ENCODE results near the gene GRN. TPM values are rescaled to one million over a fixed set of nuclear protein-coding genes. Genes with fewer than 3 reads are reported as not detected.
A peak's percentile ranks its signal among the peaks of the same experiment; 100 is the strongest.

The GRN gene
- total and polyA plus RNA-seq, 9 of the 15 experiments (the other 6 are each of a cell fraction or from before 2014, with no cell fraction given) = 5.4 to 75.3 (median 20.7) TPM

DNA sequence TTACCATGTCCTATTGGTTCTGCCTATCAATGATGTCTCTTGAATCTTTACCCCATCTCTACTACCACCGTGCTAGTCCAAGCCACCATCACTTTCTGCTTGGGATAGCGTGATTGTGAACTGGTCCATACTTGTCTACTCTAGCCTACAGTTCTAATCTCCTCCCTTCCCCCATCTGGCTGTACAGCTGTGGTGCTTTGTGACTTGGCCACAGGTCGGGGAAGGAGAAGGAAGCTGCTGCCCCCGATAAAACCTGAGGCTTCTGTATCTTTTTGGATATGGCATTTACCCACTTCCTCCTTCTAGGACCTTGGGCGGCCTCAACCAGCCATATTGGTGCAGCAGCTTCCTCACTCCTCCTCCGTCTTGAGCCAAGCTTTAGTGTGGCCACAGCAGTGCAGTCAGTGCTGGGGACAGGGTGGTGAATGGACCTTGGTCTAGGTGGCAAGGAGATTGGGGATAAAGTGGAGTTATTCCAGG, 44.7 kb downstream of the GRN start (continued):
- TF ChIP-seq, protein P1, sequence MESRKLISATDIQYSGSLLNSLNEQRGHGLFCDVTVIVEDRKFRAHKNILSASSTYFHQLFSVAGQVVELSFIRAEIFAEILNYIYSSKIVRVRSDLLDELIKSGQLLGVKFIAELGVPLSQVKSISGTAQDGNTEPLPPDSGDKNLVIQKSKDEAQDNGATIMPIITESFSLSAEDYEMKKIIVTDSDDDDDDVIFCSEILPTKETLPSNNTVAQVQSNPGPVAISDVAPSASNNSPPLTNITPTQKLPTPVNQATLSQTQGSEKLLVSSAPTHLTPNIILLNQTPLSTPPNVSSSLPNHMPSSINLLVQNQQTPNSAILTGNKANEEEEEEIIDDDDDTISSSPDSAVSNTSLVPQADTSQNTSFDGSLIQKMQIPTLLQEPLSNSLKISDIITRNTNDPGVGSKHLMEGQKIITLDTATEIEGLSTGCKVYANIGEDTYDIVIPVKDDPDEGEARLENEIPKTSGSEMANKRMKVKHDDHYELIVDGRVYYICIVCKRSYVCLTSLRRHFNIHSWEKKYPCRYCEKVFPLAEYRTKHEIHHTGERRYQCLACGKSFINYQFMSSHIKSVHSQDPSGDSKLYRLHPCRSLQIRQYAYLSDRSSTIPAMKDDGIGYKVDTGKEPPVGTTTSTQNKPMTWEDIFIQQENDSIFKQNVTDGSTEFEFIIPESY (CRISPR knock-in tag; IDR thresholded peaks at IDR 0.05) = peak; percentile 66; the same call in 1 of the 2 replicates
- TF ChIP-seq, protein P2, sequence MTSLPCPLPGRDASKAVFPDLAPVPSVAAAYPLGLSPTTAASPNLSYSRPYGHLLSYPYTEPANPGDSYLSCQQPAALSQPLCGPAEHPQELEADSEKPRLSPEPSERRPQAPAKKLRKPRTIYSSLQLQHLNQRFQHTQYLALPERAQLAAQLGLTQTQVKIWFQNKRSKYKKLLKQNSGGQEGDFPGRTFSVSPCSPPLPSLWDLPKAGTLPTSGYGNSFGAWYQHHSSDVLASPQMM (CRISPR knock-in tag; IDR thresholded peaks at IDR 0.05) = no peak
- peak in 1 of 2 experiments; percentile 81; a peak in 1 of 3 replicates for TF ChIP-seq CBX3 (IDR thresholded peaks at IDR 0.05; ENCODE audit: borderline replicate concordance in 1 of 2, low read length in 2 of 2)
- no peak for TF ChIP-seq NR2C2 (CRISPR knock-in tag; IDR thresholded peaks at IDR 0.05)
- no peak for TF ChIP-seq NR2C2 (tag; IDR thresholded peaks at IDR 0.05)
- TF ChIP-seq DMBX1 (CRISPR knock-in tag; IDR thresholded peaks at IDR 0.05; ENCODE audit: borderline replicate concordance) = no peak
- TF ChIP-seq, protein P3, sequence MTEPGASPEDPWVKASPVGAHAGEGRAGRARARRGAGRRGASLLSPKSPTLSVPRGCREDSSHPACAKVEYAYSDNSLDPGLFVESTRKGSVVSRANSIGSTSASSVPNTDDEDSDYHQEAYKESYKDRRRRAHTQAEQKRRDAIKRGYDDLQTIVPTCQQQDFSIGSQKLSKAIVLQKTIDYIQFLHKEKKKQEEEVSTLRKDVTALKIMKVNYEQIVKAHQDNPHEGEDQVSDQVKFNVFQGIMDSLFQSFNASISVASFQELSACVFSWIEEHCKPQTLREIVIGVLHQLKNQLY (CRISPR knock-in tag; conservative IDR thresholded peaks at IDR 0.05) = no peak
- TF ChIP-seq KAT2B (IDR thresholded peaks at IDR 0.05; ENCODE audit: low read depth, low read length) = no peak
- no peak for TF ChIP-seq SIRT6 (IDR thresholded peaks at IDR 0.05; ENCODE audit: low read depth, low read length)
- TF ChIP-seq, protein P4, sequence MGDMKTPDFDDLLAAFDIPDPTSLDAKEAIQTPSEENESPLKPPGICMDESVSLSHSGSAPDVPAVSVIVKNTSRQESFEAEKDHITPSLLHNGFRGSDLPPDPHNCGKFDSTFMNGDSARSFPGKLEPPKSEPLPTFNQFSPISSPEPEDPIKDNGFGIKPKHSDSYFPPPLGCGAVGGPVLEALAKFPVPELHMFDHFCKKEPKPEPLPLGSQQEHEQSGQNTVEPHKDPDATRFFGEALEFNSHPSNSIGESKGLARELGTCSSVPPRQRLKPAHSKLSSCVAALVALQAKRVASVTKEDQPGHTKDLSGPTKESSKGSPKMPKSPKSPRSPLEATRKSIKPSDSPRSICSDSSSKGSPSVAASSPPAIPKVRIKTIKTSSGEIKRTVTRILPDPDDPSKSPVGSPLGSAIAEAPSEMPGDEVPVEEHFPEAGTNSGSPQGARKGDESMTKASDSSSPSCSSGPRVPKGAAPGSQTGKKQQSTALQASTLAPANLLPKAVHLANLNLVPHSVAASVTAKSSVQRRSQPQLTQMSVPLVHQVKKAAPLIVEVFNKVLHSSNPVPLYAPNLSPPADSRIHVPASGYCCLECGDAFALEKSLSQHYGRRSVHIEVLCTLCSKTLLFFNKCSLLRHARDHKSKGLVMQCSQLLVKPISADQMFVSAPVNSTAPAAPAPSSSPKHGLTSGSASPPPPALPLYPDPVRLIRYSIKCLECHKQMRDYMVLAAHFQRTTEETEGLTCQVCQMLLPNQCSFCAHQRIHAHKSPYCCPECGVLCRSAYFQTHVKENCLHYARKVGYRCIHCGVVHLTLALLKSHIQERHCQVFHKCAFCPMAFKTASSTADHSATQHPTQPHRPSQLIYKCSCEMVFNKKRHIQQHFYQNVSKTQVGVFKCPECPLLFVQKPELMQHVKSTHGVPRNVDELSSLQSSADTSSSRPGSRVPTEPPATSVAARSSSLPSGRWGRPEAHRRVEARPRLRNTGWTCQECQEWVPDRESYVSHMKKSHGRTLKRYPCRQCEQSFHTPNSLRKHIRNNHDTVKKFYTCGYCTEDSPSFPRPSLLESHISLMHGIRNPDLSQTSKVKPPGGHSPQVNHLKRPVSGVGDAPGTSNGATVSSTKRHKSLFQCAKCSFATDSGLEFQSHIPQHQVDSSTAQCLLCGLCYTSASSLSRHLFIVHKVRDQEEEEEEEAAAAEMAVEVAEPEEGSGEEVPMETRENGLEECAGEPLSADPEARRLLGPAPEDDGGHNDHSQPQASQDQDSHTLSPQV (IDR thresholded peaks at IDR 0.05) = peak; percentile 88
- TF ChIP-seq, protein P5, sequence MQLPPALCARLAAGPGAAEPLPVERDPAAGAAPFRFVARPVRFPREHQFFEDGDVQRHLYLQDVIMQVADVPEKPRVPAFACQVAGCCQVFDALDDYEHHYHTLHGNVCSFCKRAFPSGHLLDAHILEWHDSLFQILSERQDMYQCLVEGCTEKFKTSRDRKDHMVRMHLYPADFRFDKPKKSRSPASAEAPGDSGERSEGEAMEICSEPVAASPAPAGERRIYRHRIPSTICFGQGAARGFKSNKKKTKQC (CRISPR knock-in tag; IDR thresholded peaks at IDR 0.05) = no peak
- TF ChIP-seq ZNF212 (CRISPR knock-in tag; IDR thresholded peaks at IDR 0.05) = no peak
- TF ChIP-seq PCBP1 (IDR thresholded peaks at IDR 0.05; ENCODE audit: low read depth, low read length, poor library complexity, severe bottlenecking) = no peak
- TF ChIP-seq ZNF695 (CRISPR knock-in tag; IDR thresholded peaks at IDR 0.05) = no peak
- TF ChIP-seq EHMT2 (IDR thresholded peaks at IDR 0.05) = peak; percentile 81; the same call in 1 of the 2 replicates
- TF ChIP-seq GABPB2 (CRISPR knock-in tag; conservative IDR thresholded peaks at IDR 0.05) = no peak
- no peak for TF ChIP-seq ZNF830 (CRISPR knock-in tag; IDR thresholded peaks at IDR 0.05)
- no peak for TF ChIP-seq ZNF239 (CRISPR knock-in tag; IDR thresholded peaks at IDR 0.05)
- no peak for TF ChIP-seq ZNF217 (CRISPR knock-in tag; IDR thresholded peaks at IDR 0.05)
- no peak for TF ChIP-seq SNIP1 (IDR thresholded peaks at IDR 0.05; ENCODE audit: low read depth)
- no peak for TF ChIP-seq SETDB1 (IDR thresholded peaks at IDR 0.05; ENCODE audit: low read length)
- no peak for TF ChIP-seq POLR3G (IDR thresholded peaks at IDR 0.05; ENCODE audit: extremely low read depth, insufficient read length, insufficient replicate concordance)

Data from K562 (cell line).